HG03064 (cell line): Measurements from ENCODE around the gene LYST.
A peak's percentile ranks its signal among the peaks of the same experiment; 100 is the strongest.
"Not testable (repeated sequence)": the region's sequence is repeated elsewhere in the genome, so short reads cannot be mapped to it uniquely, and the experiment has no call there.

Experiments
- ATAC-seq: cut with Tn5 transposase; IDR thresholded peaks from one replicate; pipeline ENCODE4 v1.9.1; 2021; ENCODE audit warnings: low read depth; ENCODE audit not compliant: unreplicated experiment

Gene LYST

GRCh38 chr1:235673981-235674380 lies 192.7 kb downstream of the LYST start:
- no peak for ATAC-seq

GRCh38 chr1:235671992-235672391 lies 194.7 kb downstream of the LYST start:
- ATAC-seq = no peak

GRCh38 chr1:235670157-235670776 lies 196.4 kb downstream of the LYST start:
- no peak for ATAC-seq

- ATAC-seq = no peak
These were observed 197.4 kb downstream of the LYST start for GRCh38 chr1:235669277-235669676.

GRCh38 chr1:235663628-235664027 lies 203.1 kb downstream of the LYST start:
- ATAC-seq = no peak

GRCh38 chr1:235661568-235661967 lies 205.1 kb downstream of the LYST start:
- no peak for ATAC-seq

- no peak for ATAC-seq
These were observed 207.4 kb downstream of the LYST start for GRCh38 chr1:235659186-235659771.

- ATAC-seq = no peak
These were observed 208.8 kb downstream of the LYST start for GRCh38 chr1:235657747-235658526.

GRCh38 chr1:235657269-235657668 lies 209.4 kb downstream of the LYST start:
- ATAC-seq = no peak

GRCh38 chr1:235652364-235652763 lies 214.3 kb downstream of the LYST start:
- ATAC-seq = no peak

GRCh38 chr1:235651170-235651806 lies 215.4 kb downstream of the LYST start:
- ATAC-seq = no peak

- no peak for ATAC-seq
These were observed 216.2 kb downstream of the LYST start for GRCh38 chr1:235650341-235651169.

GRCh38 chr1:235649368-235650163 lies 217.1 kb downstream of the LYST start, which contains the start of gene GNG4:
Gene GNG4 (minus strand): TSS chr1:235649784. CDS start chr1:235583838, 65,946 bp downstream.
- ATAC-seq = peak; percentile 67

- ATAC-seq = peak; percentile 69
These were observed 217.7 kb downstream of the LYST start for GRCh38 chr1:235648954-235649367.

GRCh38 chr1:235648407-235648907 lies 218.2 kb downstream of the LYST start:
- ATAC-seq = no peak

- ATAC-seq = not testable (repeated sequence)
These were observed 219.2 kb downstream of the LYST start for GRCh38 chr1:235647537-235647936.

GRCh38 chr1:235646463-235646862 lies 220.2 kb downstream of the LYST start:
- ATAC-seq = no peak

GRCh38 chr1:235644693-235645305 lies 221.9 kb downstream of the LYST start:
- ATAC-seq = no peak
